H1 (cell line): ENCODE measurements around the gene SPEF1. TPM values are rescaled to one million over a fixed set of nuclear protein-coding genes. Genes with fewer than 3 reads are reported as not detected.

Experiments
- CTCF ChIA-PET: fragments of 300-600 bp; sonication (Branson Sonifier 250); formaldehyde crosslinking; loops from one replicate; lab custom pipeline; 2021; ENCODE audit not compliant: partially characterized antibody; lab: Charles Lee
- POLR2A ChIA-PET: fragments of 300-600 bp; sonication (Branson Sonifier 250); formaldehyde crosslinking; loops from one replicate; lab custom pipeline; 2021; ENCODE audit warnings: inconsistent platforms; ENCODE audit not compliant: partially characterized antibody; lab: Charles Lee
- DNase-seq, 2 experiments: peaks; one replicate each; pipeline versions ENCODE4 v3.0.0 to v3.0.0-alpha.2; 2010 to 2022; ENCODE audit warnings: low spot score in 2 of 2, low read depth in 1 of 2, mixed read lengths in 1 of 2
- FAIRE-seq: peaks from 2 replicates; lab custom pipeline; 2011; peaks lifted over from hg19 to GRCh38; lab: Jason Lieb, UNC
- H2AFZ ChIP-seq: 2 replicates; pipeline ENCODE4 v1.8.1; 2012; ENCODE audit warnings: low read length, inconsistent platforms
- H2AK5ac ChIP-seq: 2 replicates; pipeline ENCODE4 v1.6.1; 2013; ENCODE audit warnings: low read depth, low read length
- H2BK120ac ChIP-seq: replicated peaks from 2 replicates; pipeline ENCODE3; 2013; ENCODE audit warnings: low read depth, low read length, inconsistent platforms
- H2BK12ac ChIP-seq: 2 replicates; pipeline ENCODE4 v1.6.1; 2013; ENCODE audit warnings: low read depth, low read length
- H2BK15ac ChIP-seq: 2 replicates; pipeline ENCODE4 v1.6.1; 2013; ENCODE audit warnings: low read length
- H2BK20ac ChIP-seq: 2 replicates; pipeline ENCODE4 v1.6.1; 2013; ENCODE audit warnings: low read length
- H2BK5ac ChIP-seq: 2 replicates; pipeline ENCODE4 v1.6.1; 2013; ENCODE audit warnings: low read depth, low read length
- H3K14ac ChIP-seq: 2 replicates; pipeline ENCODE4 v1.6.1; 2013; ENCODE audit warnings: inconsistent platforms; ENCODE audit not compliant: insufficient read length
- H3K18ac ChIP-seq: 2 replicates; pipeline ENCODE4 v1.6.1; 2013; ENCODE audit warnings: low read length; ENCODE audit errors: extremely low read depth
- H3K23ac ChIP-seq: 2 replicates; pipeline ENCODE4 v1.6.1; 2013; ENCODE audit warnings: inconsistent platforms; ENCODE audit not compliant: insufficient read length
- H3K23me2 ChIP-seq: 2 replicates; pipeline ENCODE4 v1.6.1; 2013; ENCODE audit warnings: low read depth, low read length
- H3K27ac ChIP-seq: 2 replicates; pipeline ENCODE4 v1.6.1; 2011; ENCODE audit warnings: low read depth, low read length, inconsistent platforms
- H3K27me3 ChIP-seq, 4 experiments: replicated peaks in 1 of 4; 1 replicate in 1 of 4; 2 replicates in 3 of 4; pipeline versions ENCODE4 v1.6.1 to v1.8.1; 2011 to 2013; ENCODE audit warnings: low read length in 3 of 4, mild to moderate bottlenecking in 3 of 4, inconsistent platforms in 2 of 4, mixed read lengths in 2 of 4, moderate library complexity in 1 of 4; ENCODE audit not compliant: control insufficient read depth in 3 of 4, insufficient read depth in 3 of 4; ENCODE audit errors: extremely low read depth in 1 of 4
- H3K36me3 ChIP-seq, 4 experiments: 2 replicates each; pipeline versions ENCODE4 v1.6.1 to v1.8.1; 2011 to 2013; ENCODE audit warnings: mild to moderate bottlenecking in 4 of 4, low read length in 3 of 4, moderate library complexity in 2 of 4, control low read depth in 1 of 4, inconsistent platforms in 1 of 4; ENCODE audit not compliant: insufficient read depth in 4 of 4, control insufficient read depth in 2 of 4
- H3K4ac ChIP-seq: replicated peaks from 2 replicates; pipeline ENCODE3; 2013; ENCODE audit warnings: low read length, low read depth, mixed read lengths, inconsistent platforms; ENCODE audit not compliant: insufficient read length
- H3K4me1 ChIP-seq, 4 experiments: replicated peaks in 1 of 4; 1 replicate in 1 of 4; 2 replicates in 3 of 4; pipeline versions ENCODE4 v1.6.1 to v1.8.1; 2011 to 2013; ENCODE audit warnings: low read length in 3 of 4, inconsistent platforms in 2 of 4, mixed read lengths in 1 of 4; ENCODE audit not compliant: insufficient read depth in 4 of 4, control insufficient read depth in 3 of 4
- H3K4me2 ChIP-seq, 2 experiments: 2 replicates each; pipeline versions ENCODE4 v1.6.1 to v1.8.1; 2011 to 2013; ENCODE audit warnings: low read depth in 2 of 2, low read length in 2 of 2, control low read depth in 1 of 2, inconsistent platforms in 1 of 2, mild to moderate bottlenecking in 1 of 2; ENCODE audit not compliant: insufficient read depth in 1 of 2
- H3K4me3 ChIP-seq, 4 experiments: fragments of 200-600, 300-600 bp in 1 of 4; sonication (generic), shearing (Covaris generic), sonication (Bioruptor Twin) in 1 of 4; 2 replicates each; pipeline versions ENCODE4 v1.5.1 to v1.8.1; 2011 to 2016; ENCODE audit warnings: low read length in 4 of 4, low read depth in 3 of 4, control low read depth in 2 of 4, inconsistent platforms in 2 of 4, mild to moderate bottlenecking in 2 of 4, mixed read lengths in 1 of 4, moderate library complexity in 1 of 4; ENCODE audit not compliant: insufficient read depth in 2 of 4; ENCODE audit errors: extremely low read depth in 1 of 4
- H3K56ac ChIP-seq: replicated peaks from 2 replicates; pipeline ENCODE3; 2013; ENCODE audit warnings: low read depth, mild to moderate bottlenecking, mixed read lengths, low read length, inconsistent platforms; ENCODE audit not compliant: insufficient read length
- H3K79me1 ChIP-seq: 2 replicates; pipeline ENCODE4 v1.6.1; 2013; ENCODE audit warnings: low read depth, low read length, control low read depth
- H3K79me2 ChIP-seq, 2 experiments: 2 replicates each; pipeline versions ENCODE4 v1.6.1 to v1.8.1; 2012 to 2013; ENCODE audit warnings: low read length in 2 of 2, mild to moderate bottlenecking in 2 of 2, inconsistent platforms in 1 of 2; ENCODE audit not compliant: insufficient read depth in 2 of 2, control insufficient read depth in 1 of 2
- H3K9ac ChIP-seq, 4 experiments: replicated peaks in 1 of 4; 1 replicate in 1 of 4; 2 replicates in 3 of 4; pipeline versions ENCODE4 v1.6.1 to v1.8.1; 2011 to 2013; ENCODE audit warnings: low read depth in 3 of 4, low read length in 3 of 4, control low read depth in 2 of 4, mild to moderate bottlenecking in 2 of 4, moderate library complexity in 2 of 4, inconsistent platforms in 1 of 4; ENCODE audit errors: extremely low read depth in 1 of 4
- H3K9me3 ChIP-seq, 2 experiments: 2 replicates each; pipeline versions ENCODE4 v1.6.1 to v1.8.1; 2012 to 2013; ENCODE audit warnings: mild to moderate bottlenecking in 2 of 2, moderate library complexity in 2 of 2, control low read depth in 1 of 2, inconsistent platforms in 1 of 2, low read depth in 1 of 2, low read length in 1 of 2, mixed read lengths in 1 of 2; ENCODE audit not compliant: insufficient read depth in 2 of 2
- H4K20me1 ChIP-seq, 2 experiments: replicated peaks in 1 of 2; 2 replicates each; pipeline versions ENCODE3 to v1.8.1; 2011 to 2013; ENCODE audit warnings: inconsistent platforms in 2 of 2, low read length in 2 of 2, mild to moderate bottlenecking in 1 of 2; ENCODE audit not compliant: insufficient read depth in 2 of 2, control insufficient read depth in 1 of 2
- H4K5ac ChIP-seq: 2 replicates; pipeline ENCODE4 v1.6.1; 2013; ENCODE audit warnings: low read length, low read depth, mixed read lengths, inconsistent platforms; ENCODE audit not compliant: insufficient read length
- H4K8ac ChIP-seq: 2 replicates; pipeline ENCODE4 v1.8.0; 2013; ENCODE audit warnings: mild to moderate bottlenecking, moderate library complexity, low read length, inconsistent platforms; ENCODE audit not compliant: insufficient read depth; ENCODE audit errors: extremely low read depth
- H4K91ac ChIP-seq: replicated peaks from 2 replicates; pipeline ENCODE3; 2013; ENCODE audit warnings: low read length, mixed read lengths, inconsistent platforms; ENCODE audit not compliant: insufficient read length
- RFX5 ChIP-seq: IDR thresholded peaks from 2 replicates; pipeline ENCODE4 v1.6.1; 2011; ENCODE audit warnings: low read depth, low read length, improper control_type of control experiment, borderline replicate concordance
- TEAD4 ChIP-seq: IDR thresholded peaks from 2 replicates; pipeline ENCODE4 v1.6.1; 2012; ENCODE audit warnings: low read depth, low read length, inconsistent platforms, mixed read lengths
- WGBS, 2 experiments: shearing (Covaris generic) in 1 of 2; methylation state at CpG; one replicate each; pipeline versions ENCODE4 v1.1.6 to v1.1.7; 2013 to 2015; ENCODE audit warnings: low lambda C conversion rate in 2 of 2, mixed read lengths in 2 of 2, inconsistent platforms in 1 of 2, low coverage in 1 of 2, missing lambda C conversion rate in 1 of 2; ENCODE audit not compliant: insufficient replicate concordance in 2 of 2, insufficient coverage in 1 of 2, insufficient read length in 1 of 2; ENCODE audit errors: extremely low coverage in 1 of 2, missing lambda C conversion rate in 1 of 2; 5-methylcytosine and 5-hydroxymethylcytosine counted together
- polyA plus RNA-seq, 7 experiments: library from polyadenylated mRNA; depleted of rRNA in 3 of 7; stranded (reverse) in 5 of 7; unstranded in 2 of 7; fragments of >200 nt in 5 of 7; fragments of 200-250 nt in 2 of 7; gene quantifications; 1 replicate in 5 of 7; 2 replicates in 1 of 7; 4 replicates in 1 of 7; pipeline versions ENCODE4 v1.2.1 to v1.2.3, GENCODE V29; 2011 to 2013; ENCODE audit warnings: missing spikeins in 2 of 7, mixed read lengths in 2 of 7
- total RNA-seq: library from RNA; stranded (reverse); fragmentation: NEBNext Ultra II Directional; extraction: Animal tissue kit (Norgen Biotek cat#: 25700); gene quantifications from 2 replicates; pipeline ENCODE4 v1.2.1, GENCODE V29; 2021

Gene SPEF1
- total and polyA plus RNA-seq, 2 of the 8 experiments (the other 6 are each of a cell fraction or from before 2014, with no cell fraction given) = 0.51 to 0.71 TPM

DNA sequence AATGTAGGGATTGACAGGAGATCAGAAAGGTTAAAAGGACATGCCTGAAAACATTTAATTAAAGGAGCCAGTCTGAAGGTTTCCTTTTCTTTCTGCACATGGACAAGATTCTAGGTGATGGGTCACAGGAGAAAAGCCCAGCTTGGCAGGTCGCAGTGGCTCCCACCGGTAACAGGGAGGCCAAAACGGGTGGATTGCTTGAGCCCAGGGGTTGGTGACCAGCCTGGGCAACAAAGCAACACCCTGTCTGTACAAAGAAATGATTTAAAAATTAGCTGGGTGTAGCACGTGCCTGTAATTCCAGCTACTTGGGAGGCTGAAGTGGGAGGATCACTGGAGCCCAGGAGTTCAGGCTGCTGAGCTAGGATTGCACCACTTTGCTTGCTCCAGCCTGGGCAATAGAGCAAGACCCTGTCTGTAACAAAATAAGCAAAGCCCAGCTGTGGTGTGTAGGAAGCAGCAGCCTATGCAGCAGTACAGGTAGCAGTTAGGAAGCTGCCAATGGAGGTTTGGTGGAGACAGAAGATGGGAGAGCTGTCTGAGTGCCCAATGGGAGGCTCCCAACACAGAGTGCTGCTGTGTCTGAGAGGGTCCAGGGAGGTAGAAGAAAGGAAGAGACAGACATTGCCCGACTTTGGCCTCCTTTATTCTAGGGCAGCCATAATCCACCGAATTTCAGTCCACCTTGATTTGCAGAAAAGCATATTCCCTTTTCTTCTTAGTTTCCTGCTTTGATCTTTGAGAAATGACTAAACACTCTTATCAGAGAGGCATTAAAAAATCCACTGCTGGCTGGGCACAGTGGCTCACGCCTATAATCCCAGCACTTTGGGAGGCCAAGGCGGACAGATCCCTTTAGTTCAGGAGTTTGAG lies 32.0 kb upstream of the SPEF1 start:
- no peak overlapping the region for H3K23ac ChIP-seq
- DNase-seq = no peak
- H3K36me3 ChIP-seq = no peaks in the 10 kb centered on the region
- no peak overlapping the region for H3K56ac ChIP-seq
- H4K20me1 ChIP-seq = no peaks in the 10 kb centered on the region
- no peak overlapping the region for H4K8ac ChIP-seq
- H2BK20ac ChIP-seq = no peak overlapping the region
- no peak overlapping the region for H2AK5ac ChIP-seq
- TF ChIP-seq RFX5 (no peak), TEAD4 (no peak)
- H3K9ac ChIP-seq = no peak overlapping the region
- H2BK5ac ChIP-seq = no peak overlapping the region
- H3K27ac ChIP-seq = no peak overlapping the region
- no peak overlapping the region for H3K4me2 ChIP-seq
- H2BK15ac ChIP-seq = no peak overlapping the region
- no peaks in the 10 kb centered on the region for H3K79me1 ChIP-seq
- H3K14ac ChIP-seq = no peak overlapping the region
- no peak overlapping the region; the same call in 1 of the 2 replicates for H3K18ac ChIP-seq
- H3K4ac ChIP-seq = no peak overlapping the region
- H3K4me1 ChIP-seq = peaks cover 0 to 7% (median 2%) of the 10 kb centered on the region in 4 experiments; a peak in 2 of 7 replicates
- WGBS, 2 experiments = 87% methylated on average over 8 of the region's 8 CpGs; no CpG with 5 or more reads in 1 of the 2 experiments
- no peak overlapping the region for H2BK120ac ChIP-seq
- ChIA-PET POLR2A (interaction anchor here (0.6 to 2.2 kb wide), 2 partner anchors 13 to 601 kb away, joined by 3 to 6 read pairs; no protein-coding TSS in a partner anchor), CTCF (interaction anchor here (0.6 to 10.6 kb wide), 9 partner anchors 12 to 259 kb away, joined by 3 to 128 read pairs (median 4); partner anchors contain the start of genes ADISSP, CENPB and SPEF1)
- no peaks in the 10 kb centered on the region for H3K27me3 ChIP-seq
- no peaks in the 10 kb centered on the region for H3K23me2 ChIP-seq
- H3K9me3 ChIP-seq = no peaks in the 10 kb centered on the region
- no peak for FAIRE-seq
- H3K4me3 ChIP-seq = no peak overlapping the region
- H3K79me2 ChIP-seq = no peaks in the 10 kb centered on the region
- H2BK12ac ChIP-seq = no peak overlapping the region
- H4K5ac ChIP-seq = no peak overlapping the region
- no peak overlapping the region for H4K91ac ChIP-seq
- H2AFZ ChIP-seq = no peak overlapping the region
